K562 (cell line): ENCODE data around the gene HACD1. TPM values are rescaled to one million over a fixed set of nuclear protein-coding genes. Genes with fewer than 3 reads are reported as not detected.
A peak's percentile ranks its signal among the peaks of the same experiment; 100 is the strongest.

Experiments used
- ATF1 ChIP-seq, 2 experiments: fragments of 450-650 bp in 1 of 2; IDR thresholded peaks; 2 replicates each; pipeline ENCODE4 v1.6.1; 2016; ENCODE audit warnings: missing compliant biosample characterization in 1 of 2, missing genetic modification characterization in 1 of 2
- HNRNPL ChIP-seq: fragments of 200-400 bp; formaldehyde crosslinking; IDR thresholded peaks from 2 replicates; pipeline ENCODE4 v1.6.1; 2017; ENCODE audit warnings: low read depth, mild to moderate bottlenecking, low read length
- KAT8 ChIP-seq: fragments of 450-650 bp; IDR thresholded peaks from 2 replicates; pipeline ENCODE4 v1.6.1; 2016; ENCODE audit warnings: low read depth, mild to moderate bottlenecking
- PCBP2 ChIP-seq: fragments of 200-400 bp; formaldehyde crosslinking; IDR thresholded peaks from 2 replicates; pipeline ENCODE4 v1.6.1; 2018; ENCODE audit warnings: low read length, low read depth, mild to moderate bottlenecking, moderate library complexity; ENCODE audit not compliant: poor library complexity, severe bottlenecking
- TCF3 ChIP-seq: sonication (generic); formaldehyde crosslinking; IDR thresholded peaks from 2 replicates; pipeline ENCODE4 v1.4.0; 2020; ENCODE audit warnings: mild to moderate bottlenecking, missing genetic modification reagents
- TRIM24 ChIP-seq, 2 experiments: fragments of 450-650 bp; IDR thresholded peaks; 2 replicates each; pipeline ENCODE4 v1.6.1; 2016
- ZFP30 ChIP-seq: fragments of 250-450 bp; sonication (Bioruptor Pico); IDR thresholded peaks from 2 replicates; pipeline ENCODE4 v1.8.0; 2022; ENCODE audit warnings: moderate library complexity, mild to moderate bottlenecking, inconsistent platforms, borderline replicate concordance
- ZNF175 ChIP-seq: fragments of 200-800 bp; sonication (Bioruptor generic); IDR thresholded peaks from 2 replicates; pipeline ENCODE4 v1.6.1; 2016; ENCODE audit warnings: low read depth, mild to moderate bottlenecking, missing genetic modification characterization, missing compliant biosample characterization
- polyA plus RNA-seq, 8 experiments: library from polyadenylated mRNA; depleted of rRNA in 4 of 8; stranded (reverse) in 5 of 8; unstranded in 3 of 8; fragments of >200 nt; fragmentation: Nextera tagmentation in 2 of 8; fragmentation: Illumina TruSeq in 1 of 8; extraction: Ambion mirVana in 2 of 8; extraction: Trizol in 1 of 8; gene quantifications; 2 replicates each; pipeline versions ENCODE4 v1.2.1 to v1.2.3, GENCODE V29; 2011 to 2014; ENCODE audit warnings: inconsistent platforms in 1 of 8, missing spikeins in 1 of 8
- total RNA-seq, 7 experiments: library from RNA; depleted of rRNA in 6 of 7; stranded (reverse); fragments of >200 nt in 6 of 7; fragmentation: Illumina TruSeq in 2 of 7; extraction: Trizol in 2 of 7; gene quantifications; 2 replicates each; pipeline versions ENCODE4 v1.2.1 to v1.2.3, GENCODE V29; 2011 to 2021; ENCODE audit warnings: low replicate concordance in 1 of 7
- TF ChIP-seq, protein P1 (sequence below): fragments of 200-600 bp; sonication (generic); IDR thresholded peaks from one replicate; pipeline ENCODE4 v1.6.1; 2012; ENCODE audit warnings: mild to moderate bottlenecking, low read depth, low read length, inconsistent platforms
- TF ChIP-seq, protein P2 (sequence below): fragments of 250-450 bp; sonication (Bioruptor Pico); IDR thresholded peaks from 2 replicates; pipeline ENCODE4 v1.8.0; 2021; ENCODE audit warnings: borderline replicate concordance, mild to moderate bottlenecking, moderate library complexity; ENCODE audit not compliant: poor library complexity, severe bottlenecking
- TF ChIP-seq, protein P3 (sequence below): IDR thresholded peaks from 3 replicates; pipeline ENCODE4 v1.6.1; 2011; ENCODE audit warnings: borderline replicate concordance, mild to moderate bottlenecking; ENCODE audit not compliant: insufficient read length, insufficient read depth
- TF ChIP-seq, protein P4 (sequence below): fragments of 450-650 bp; IDR thresholded peaks from 2 replicates; pipeline ENCODE4 v1.6.1; 2016; ENCODE audit warnings: mild to moderate bottlenecking

The HACD1 gene
- total and polyA plus RNA-seq, 9 of the 15 experiments (the other 6 are each of a cell fraction or from before 2014, with no cell fraction given) = 0.99 to 4.5 (median 2.4) TPM

DNA sequence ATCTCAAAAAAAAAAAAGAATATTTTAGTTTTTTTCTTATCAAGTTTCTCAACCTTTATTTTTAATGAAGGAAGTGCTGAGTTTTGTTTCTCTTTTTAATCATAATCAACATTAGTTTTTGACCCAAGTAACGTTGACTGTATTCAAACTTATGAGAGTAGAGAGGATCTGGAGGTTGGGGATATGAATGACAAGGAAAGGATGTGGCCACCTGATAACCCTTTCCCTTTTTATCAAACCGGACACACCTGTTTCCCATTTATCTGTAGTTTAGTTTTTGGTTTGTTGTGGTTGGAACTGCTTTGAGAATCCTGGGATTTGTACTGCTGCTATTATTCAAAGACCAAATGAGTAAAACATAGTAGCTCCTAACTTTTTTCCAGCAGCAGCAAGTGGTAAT, 38.6 kb downstream of the HACD1 start (continued):
- TF ChIP-seq, protein P1, sequence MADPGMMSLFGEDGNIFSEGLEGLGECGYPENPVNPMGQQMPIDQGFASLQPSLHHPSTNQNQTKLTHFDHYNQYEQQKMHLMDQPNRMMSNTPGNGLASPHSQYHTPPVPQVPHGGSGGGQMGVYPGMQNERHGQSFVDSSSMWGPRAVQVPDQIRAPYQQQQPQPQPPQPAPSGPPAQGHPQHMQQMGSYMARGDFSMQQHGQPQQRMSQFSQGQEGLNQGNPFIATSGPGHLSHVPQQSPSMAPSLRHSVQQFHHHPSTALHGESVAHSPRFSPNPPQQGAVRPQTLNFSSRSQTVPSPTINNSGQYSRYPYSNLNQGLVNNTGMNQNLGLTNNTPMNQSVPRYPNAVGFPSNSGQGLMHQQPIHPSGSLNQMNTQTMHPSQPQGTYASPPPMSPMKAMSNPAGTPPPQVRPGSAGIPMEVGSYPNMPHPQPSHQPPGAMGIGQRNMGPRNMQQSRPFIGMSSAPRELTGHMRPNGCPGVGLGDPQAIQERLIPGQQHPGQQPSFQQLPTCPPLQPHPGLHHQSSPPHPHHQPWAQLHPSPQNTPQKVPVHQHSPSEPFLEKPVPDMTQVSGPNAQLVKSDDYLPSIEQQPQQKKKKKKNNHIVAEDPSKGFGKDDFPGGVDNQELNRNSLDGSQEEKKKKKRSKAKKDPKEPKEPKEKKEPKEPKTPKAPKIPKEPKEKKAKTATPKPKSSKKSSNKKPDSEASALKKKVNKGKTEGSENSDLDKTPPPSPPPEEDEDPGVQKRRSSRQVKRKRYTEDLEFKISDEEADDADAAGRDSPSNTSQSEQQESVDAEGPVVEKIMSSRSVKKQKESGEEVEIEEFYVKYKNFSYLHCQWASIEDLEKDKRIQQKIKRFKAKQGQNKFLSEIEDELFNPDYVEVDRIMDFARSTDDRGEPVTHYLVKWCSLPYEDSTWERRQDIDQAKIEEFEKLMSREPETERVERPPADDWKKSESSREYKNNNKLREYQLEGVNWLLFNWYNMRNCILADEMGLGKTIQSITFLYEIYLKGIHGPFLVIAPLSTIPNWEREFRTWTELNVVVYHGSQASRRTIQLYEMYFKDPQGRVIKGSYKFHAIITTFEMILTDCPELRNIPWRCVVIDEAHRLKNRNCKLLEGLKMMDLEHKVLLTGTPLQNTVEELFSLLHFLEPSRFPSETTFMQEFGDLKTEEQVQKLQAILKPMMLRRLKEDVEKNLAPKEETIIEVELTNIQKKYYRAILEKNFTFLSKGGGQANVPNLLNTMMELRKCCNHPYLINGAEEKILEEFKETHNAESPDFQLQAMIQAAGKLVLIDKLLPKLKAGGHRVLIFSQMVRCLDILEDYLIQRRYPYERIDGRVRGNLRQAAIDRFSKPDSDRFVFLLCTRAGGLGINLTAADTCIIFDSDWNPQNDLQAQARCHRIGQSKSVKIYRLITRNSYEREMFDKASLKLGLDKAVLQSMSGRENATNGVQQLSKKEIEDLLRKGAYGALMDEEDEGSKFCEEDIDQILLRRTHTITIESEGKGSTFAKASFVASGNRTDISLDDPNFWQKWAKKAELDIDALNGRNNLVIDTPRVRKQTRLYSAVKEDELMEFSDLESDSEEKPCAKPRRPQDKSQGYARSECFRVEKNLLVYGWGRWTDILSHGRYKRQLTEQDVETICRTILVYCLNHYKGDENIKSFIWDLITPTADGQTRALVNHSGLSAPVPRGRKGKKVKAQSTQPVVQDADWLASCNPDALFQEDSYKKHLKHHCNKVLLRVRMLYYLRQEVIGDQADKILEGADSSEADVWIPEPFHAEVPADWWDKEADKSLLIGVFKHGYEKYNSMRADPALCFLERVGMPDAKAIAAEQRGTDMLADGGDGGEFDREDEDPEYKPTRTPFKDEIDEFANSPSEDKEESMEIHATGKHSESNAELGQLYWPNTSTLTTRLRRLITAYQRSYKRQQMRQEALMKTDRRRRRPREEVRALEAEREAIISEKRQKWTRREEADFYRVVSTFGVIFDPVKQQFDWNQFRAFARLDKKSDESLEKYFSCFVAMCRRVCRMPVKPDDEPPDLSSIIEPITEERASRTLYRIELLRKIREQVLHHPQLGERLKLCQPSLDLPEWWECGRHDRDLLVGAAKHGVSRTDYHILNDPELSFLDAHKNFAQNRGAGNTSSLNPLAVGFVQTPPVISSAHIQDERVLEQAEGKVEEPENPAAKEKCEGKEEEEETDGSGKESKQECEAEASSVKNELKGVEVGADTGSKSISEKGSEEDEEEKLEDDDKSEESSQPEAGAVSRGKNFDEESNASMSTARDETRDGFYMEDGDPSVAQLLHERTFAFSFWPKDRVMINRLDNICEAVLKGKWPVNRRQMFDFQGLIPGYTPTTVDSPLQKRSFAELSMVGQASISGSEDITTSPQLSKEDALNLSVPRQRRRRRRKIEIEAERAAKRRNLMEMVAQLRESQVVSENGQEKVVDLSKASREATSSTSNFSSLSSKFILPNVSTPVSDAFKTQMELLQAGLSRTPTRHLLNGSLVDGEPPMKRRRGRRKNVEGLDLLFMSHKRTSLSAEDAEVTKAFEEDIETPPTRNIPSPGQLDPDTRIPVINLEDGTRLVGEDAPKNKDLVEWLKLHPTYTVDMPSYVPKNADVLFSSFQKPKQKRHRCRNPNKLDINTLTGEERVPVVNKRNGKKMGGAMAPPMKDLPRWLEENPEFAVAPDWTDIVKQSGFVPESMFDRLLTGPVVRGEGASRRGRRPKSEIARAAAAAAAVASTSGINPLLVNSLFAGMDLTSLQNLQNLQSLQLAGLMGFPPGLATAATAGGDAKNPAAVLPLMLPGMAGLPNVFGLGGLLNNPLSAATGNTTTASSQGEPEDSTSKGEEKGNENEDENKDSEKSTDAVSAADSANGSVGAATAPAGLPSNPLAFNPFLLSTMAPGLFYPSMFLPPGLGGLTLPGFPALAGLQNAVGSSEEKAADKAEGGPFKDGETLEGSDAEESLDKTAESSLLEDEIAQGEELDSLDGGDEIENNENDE = no peak
- TF ChIP-seq, protein P2, sequence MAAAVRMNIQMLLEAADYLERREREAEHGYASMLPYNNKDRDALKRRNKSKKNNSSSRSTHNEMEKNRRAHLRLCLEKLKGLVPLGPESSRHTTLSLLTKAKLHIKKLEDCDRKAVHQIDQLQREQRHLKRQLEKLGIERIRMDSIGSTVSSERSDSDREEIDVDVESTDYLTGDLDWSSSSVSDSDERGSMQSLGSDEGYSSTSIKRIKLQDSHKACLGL = no peak
- no peak for TF ChIP-seq PCBP2
- TF ChIP-seq, protein P3, sequence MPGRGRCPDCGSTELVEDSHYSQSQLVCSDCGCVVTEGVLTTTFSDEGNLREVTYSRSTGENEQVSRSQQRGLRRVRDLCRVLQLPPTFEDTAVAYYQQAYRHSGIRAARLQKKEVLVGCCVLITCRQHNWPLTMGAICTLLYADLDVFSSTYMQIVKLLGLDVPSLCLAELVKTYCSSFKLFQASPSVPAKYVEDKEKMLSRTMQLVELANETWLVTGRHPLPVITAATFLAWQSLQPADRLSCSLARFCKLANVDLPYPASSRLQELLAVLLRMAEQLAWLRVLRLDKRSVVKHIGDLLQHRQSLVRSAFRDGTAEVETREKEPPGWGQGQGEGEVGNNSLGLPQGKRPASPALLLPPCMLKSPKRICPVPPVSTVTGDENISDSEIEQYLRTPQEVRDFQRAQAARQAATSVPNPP = no peak
- no peak for TF ChIP-seq ATF1 (CRISPR knock-in tag; IDR thresholded peaks at IDR 0.05)
- no peak for TF ChIP-seq ATF1 (tag; IDR thresholded peaks at IDR 0.05)
- TF ChIP-seq KAT8 = no peak
- peak; percentile 93 for TF ChIP-seq TCF3
- TF ChIP-seq ZNF175 (CRISPR knock-in tag) = 0 out of 2 replicates have a peak, but pooled peaks have one; percentile 49
- TF ChIP-seq, protein P4, sequence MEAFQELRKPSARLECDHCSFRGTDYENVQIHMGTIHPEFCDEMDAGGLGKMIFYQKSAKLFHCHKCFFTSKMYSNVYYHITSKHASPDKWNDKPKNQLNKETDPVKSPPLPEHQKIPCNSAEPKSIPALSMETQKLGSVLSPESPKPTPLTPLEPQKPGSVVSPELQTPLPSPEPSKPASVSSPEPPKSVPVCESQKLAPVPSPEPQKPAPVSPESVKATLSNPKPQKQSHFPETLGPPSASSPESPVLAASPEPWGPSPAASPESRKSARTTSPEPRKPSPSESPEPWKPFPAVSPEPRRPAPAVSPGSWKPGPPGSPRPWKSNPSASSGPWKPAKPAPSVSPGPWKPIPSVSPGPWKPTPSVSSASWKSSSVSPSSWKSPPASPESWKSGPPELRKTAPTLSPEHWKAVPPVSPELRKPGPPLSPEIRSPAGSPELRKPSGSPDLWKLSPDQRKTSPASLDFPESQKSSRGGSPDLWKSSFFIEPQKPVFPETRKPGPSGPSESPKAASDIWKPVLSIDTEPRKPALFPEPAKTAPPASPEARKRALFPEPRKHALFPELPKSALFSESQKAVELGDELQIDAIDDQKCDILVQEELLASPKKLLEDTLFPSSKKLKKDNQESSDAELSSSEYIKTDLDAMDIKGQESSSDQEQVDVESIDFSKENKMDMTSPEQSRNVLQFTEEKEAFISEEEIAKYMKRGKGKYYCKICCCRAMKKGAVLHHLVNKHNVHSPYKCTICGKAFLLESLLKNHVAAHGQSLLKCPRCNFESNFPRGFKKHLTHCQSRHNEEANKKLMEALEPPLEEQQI = no peak
- TF ChIP-seq HNRNPL = no peak
- no peak for TF ChIP-seq ZFP30
- peak; percentile 85 to 93 for TF ChIP-seq TRIM24 (IDR thresholded peaks at IDR 0.05)
